ENCODE results near the gene NEK4.

NEK4 gene

GRCh38 chr3:52770496-52771333 is at the start of gene NEK4:
NEK4 (minus strand) TSS chr3:52770940; CDS start chr3:52770746, 194 bp downstream.
- Mint-ChIP-seq H3K27ac (peak within 1 kb of the TSS; percentile 91), H3K36me3 (peaks cover 5% of the 10 kb centered on the region), H3K9me3 (no peaks in the 10 kb centered on the region), H3K27me3 (no peaks in the 10 kb centered on the region), H3K4me3 (peak within 1 kb of the TSS; percentile 75), H3K4me1 (peaks cover 21% of the 10 kb centered on the region)
- peak; percentile 99 for ATAC-seq

- no peak for ATAC-seq
- H3K4me3 Mint-ChIP-seq, result no peak overlapping the region
- H3K36me3 Mint-ChIP-seq, result peaks cover 7% of the 10 kb centered on the region
- no peaks in the 10 kb centered on the region for H3K9me3 Mint-ChIP-seq
- H3K27ac Mint-ChIP-seq, result no peak overlapping the region
- no peaks in the 10 kb centered on the region for H3K4me1 Mint-ChIP-seq
- no peaks in the 10 kb centered on the region for H3K27me3 Mint-ChIP-seq
These were observed 49.2 kb upstream of the NEK4 start for GRCh38 chr3:52819936-52820335.

- no peaks in the 10 kb centered on the region for H3K36me3 Mint-ChIP-seq
- H3K27me3 Mint-ChIP-seq, result no peaks in the 10 kb centered on the region
- no peaks in the 10 kb centered on the region for H3K9me3 Mint-ChIP-seq
- no peak overlapping the region for H3K4me3 Mint-ChIP-seq
- H3K4me1 Mint-ChIP-seq, result no peaks in the 10 kb centered on the region
- H3K27ac Mint-ChIP-seq, result no peak overlapping the region
- ATAC-seq, result peak; percentile 32
These were observed 47.1 kb upstream of the NEK4 start for GRCh38 chr3:52817860-52818259.

- H3K27ac Mint-ChIP-seq, result no peak overlapping the region
- H3K9me3 Mint-ChIP-seq, result no peaks in the 10 kb centered on the region
- no peak overlapping the region for H3K4me3 Mint-ChIP-seq
- H3K4me1 Mint-ChIP-seq, result no peaks in the 10 kb centered on the region
- no peaks in the 10 kb centered on the region for H3K27me3 Mint-ChIP-seq
- no peaks in the 10 kb centered on the region for H3K36me3 Mint-ChIP-seq
- no peak for ATAC-seq
These were observed 46.5 kb upstream of the NEK4 start for GRCh38 chr3:52817221-52817620.

- Mint-ChIP-seq H3K36me3 (no peaks in the 10 kb centered on the region), H3K27me3 (no peaks in the 10 kb centered on the region), H3K4me1 (no peaks in the 10 kb centered on the region), H3K9me3 (no peaks in the 10 kb centered on the region), H3K27ac (no peak overlapping the region), H3K4me3 (no peak overlapping the region)
- no peak for ATAC-seq
These were observed 45.9 kb upstream of the NEK4 start for GRCh38 chr3:52816654-52817053.

- Mint-ChIP-seq H3K27ac (no peak overlapping the region), H3K27me3 (no peaks in the 10 kb centered on the region), H3K9me3 (no peaks in the 10 kb centered on the region), H3K4me3 (no peak overlapping the region), H3K36me3 (no peaks in the 10 kb centered on the region), H3K4me1 (no peaks in the 10 kb centered on the region)
- no peak for ATAC-seq
These were observed 45.5 kb upstream of the NEK4 start for GRCh38 chr3:52816199-52816598.

GRCh38 chr3:52813810-52814209 is 43.1 kb upstream of the NEK4 start:
- ATAC-seq, result no peak
- Mint-ChIP-seq H3K27me3 (no peaks in the 10 kb centered on the region), H3K27ac (no peak overlapping the region), H3K4me3 (no peak overlapping the region), H3K9me3 (peaks cover 3% of the 10 kb centered on the region), H3K36me3 (no peaks in the 10 kb centered on the region), H3K4me1 (no peaks in the 10 kb centered on the region)

- H3K9me3 Mint-ChIP-seq, result peaks cover 3% of the 10 kb centered on the region
- H3K36me3 Mint-ChIP-seq, result no peaks in the 10 kb centered on the region
These were observed 40.8 kb upstream of the NEK4 start for GRCh38 chr3:52811452-52812011.

GRCh38 chr3:52810923-52811322 is 40.2 kb upstream of the NEK4 start:
- Mint-ChIP-seq H3K36me3 (no peaks in the 10 kb centered on the region), H3K9me3 (peaks cover 3% of the 10 kb centered on the region), H3K27me3 (no peaks in the 10 kb centered on the region), H3K27ac (no peak overlapping the region), H3K4me3 (no peak overlapping the region), H3K4me1 (no peaks in the 10 kb centered on the region)
- no peak for ATAC-seq

More at GRCh38 chr3:52811452-52812011, 40.8 kb upstream of the NEK4 start:
- H3K4me3 Mint-ChIP-seq, result no peak overlapping the region
- H3K27me3 Mint-ChIP-seq, result no peaks in the 10 kb centered on the region
- H3K4me1 Mint-ChIP-seq, result no peaks in the 10 kb centered on the region
- H3K27ac Mint-ChIP-seq, result no peak overlapping the region
- no peak for ATAC-seq

- Mint-ChIP-seq H3K36me3 (no peaks in the 10 kb centered on the region), H3K4me1 (no peaks in the 10 kb centered on the region), H3K4me3 (no peak overlapping the region), H3K27ac (no peak overlapping the region), H3K9me3 (peaks cover 3% of the 10 kb centered on the region), H3K27me3 (no peaks in the 10 kb centered on the region)
- no peak for ATAC-seq
These were observed 39.1 kb upstream of the NEK4 start for GRCh38 chr3:52809662-52810377.

- H3K36me3 Mint-ChIP-seq, result no peaks in the 10 kb centered on the region
- ATAC-seq, result no peak
- H3K4me3 Mint-ChIP-seq, result no peak overlapping the region
- no peak overlapping the region for H3K27ac Mint-ChIP-seq
- H3K4me1 Mint-ChIP-seq, result no peaks in the 10 kb centered on the region
- peaks cover 2% of the 10 kb centered on the region for H3K27me3 Mint-ChIP-seq
- peaks cover 3% of the 10 kb centered on the region for H3K9me3 Mint-ChIP-seq
These were observed 38.4 kb upstream of the NEK4 start for GRCh38 chr3:52809149-52809548.

- H3K4me1 Mint-ChIP-seq, result no peaks in the 10 kb centered on the region
- H3K36me3 Mint-ChIP-seq, result no peaks in the 10 kb centered on the region
- H3K4me3 Mint-ChIP-seq, result no peak overlapping the region
- no peak overlapping the region for H3K27ac Mint-ChIP-seq
- H3K27me3 Mint-ChIP-seq, result peaks cover 9% of the 10 kb centered on the region
- no peak for ATAC-seq
- H3K9me3 Mint-ChIP-seq, result peaks cover 3% of the 10 kb centered on the region
These were observed 34.7 kb upstream of the NEK4 start for GRCh38 chr3:52805270-52806039.

GRCh38 chr3:52801839-52802238 is 31.1 kb upstream of the NEK4 start:
- Mint-ChIP-seq H3K4me1 (no peaks in the 10 kb centered on the region), H3K27ac (no peak overlapping the region), H3K4me3 (no peak overlapping the region), H3K9me3 (no peaks in the 10 kb centered on the region), H3K27me3 (peaks cover 9% of the 10 kb centered on the region), H3K36me3 (no peaks in the 10 kb centered on the region)
- no peak for ATAC-seq

GRCh38 chr3:52800079-52800478 is 29.3 kb upstream of the NEK4 start:
- no peaks in the 10 kb centered on the region for H3K9me3 Mint-ChIP-seq

GRCh38 chr3:52798978-52799476 is 28.3 kb upstream of the NEK4 start:
- no peaks in the 10 kb centered on the region for H3K4me1 Mint-ChIP-seq
- H3K27me3 Mint-ChIP-seq, result peaks cover 6% of the 10 kb centered on the region
- no peak overlapping the region for H3K4me3 Mint-ChIP-seq
- no peaks in the 10 kb centered on the region for H3K36me3 Mint-ChIP-seq
- no peak overlapping the region for H3K27ac Mint-ChIP-seq
- H3K9me3 Mint-ChIP-seq, result no peaks in the 10 kb centered on the region
- no peak for ATAC-seq

More at GRCh38 chr3:52800079-52800478, 29.3 kb upstream of the NEK4 start:
- no peaks in the 10 kb centered on the region for H3K4me1 Mint-ChIP-seq
- no peak overlapping the region for H3K4me3 Mint-ChIP-seq
- ATAC-seq, result no peak
- H3K27ac Mint-ChIP-seq, result no peak overlapping the region
- H3K36me3 Mint-ChIP-seq, result no peaks in the 10 kb centered on the region
- H3K27me3 Mint-ChIP-seq, result peaks cover 9% of the 10 kb centered on the region

All from stimulated activated memory B cell treated with anti-CD40 and anti-IgM and Interleukin-4, amounts not matched to agents 10 μg/mL and 1 μg/mL and 100 μg/mL, for 72 hours (primary cell).